AG04449 (cell line): ENCODE results near the gene MGME1.

Experiments
- CTCF ChIA-PET: fragments of 350-600 bp; formaldehyde crosslinking; extraction: SDS; loops from one replicate; lab custom pipeline; 2021; ENCODE audit warnings: antibody characterized with exemption; lab: Yijun Ruan, JAX
- POLR2A ChIA-PET: fragments of 400-600, 350-600 bp; formaldehyde crosslinking; extraction: SDS; loops from one replicate; lab custom pipeline; 2020; ENCODE audit warnings: antibody characterized with exemption, inconsistent platforms; lab: Yijun Ruan, JAX
- DNase-seq: peaks from one replicate; pipeline ENCODE4 v3.0.0-alpha.2; 2010; ENCODE audit warnings: low read depth, low spot score
- H3K4me3 ChIP-seq: 2 replicates; pipeline ENCODE4 v1.5.1; 2011; ENCODE audit warnings: low read depth, mild to moderate bottlenecking, control low read depth, low read length
- CTCF ChIP-seq: IDR thresholded peaks from one replicate; pipeline ENCODE4 v1.5.1; 2011; ENCODE audit warnings: mild to moderate bottlenecking, moderate library complexity, low read length, control low read depth, inconsistent platforms; ENCODE audit not compliant: insufficient read depth; ENCODE audit errors: missing control alignments

The MGME1 gene

GRCh38 chr20:17992224-17992637, 23.4 kb downstream of the MGME1 start:
- ChIA-PET POLR2A (interaction anchor here (0.7 kb wide), 1 partner anchor 31 kb away, joined by 3 read pairs; no protein-coding TSS in a partner anchor), CTCF (interaction anchor here (0.7 kb wide), 1 partner anchor 287 kb away, joined by 3 read pairs; no protein-coding TSS in a partner anchor)
- TF ChIP-seq CTCF = no peak
- DNase-seq = no peak
- no peak overlapping the region for H3K4me3 ChIP-seq

GRCh38 chr20:17992847-17993513, 24.2 kb downstream of the MGME1 start:
- CTCF ChIA-PET = interaction anchor here (0.7 to 6.8 kb wide), 4 partner anchors 8 to 338 kb away, joined by 3 to 63 read pairs (median 4); no protein-coding TSS in a partner anchor
- H3K4me3 ChIP-seq = no peak overlapping the region
- DNase-seq = no peak
- no peak for TF ChIP-seq CTCF
- POLR2A ChIA-PET = interaction anchor here (0.7 kb wide), 1 partner anchor 32 kb away, joined by 3 read pairs; no protein-coding TSS in a partner anchor

- ChIA-PET POLR2A (no interaction called here), CTCF (interaction anchor here (1.1 to 6.8 kb wide), 4 partner anchors 8 to 489 kb away, joined by 3 to 63 read pairs (median 16); no protein-coding TSS in a partner anchor)
- no peak overlapping the region for H3K4me3 ChIP-seq
- no peak for TF ChIP-seq CTCF
- no peak for DNase-seq
Measured at GRCh38 chr20:17993546-17993945, 24.7 kb downstream of the MGME1 start.

GRCh38 chr20:17995967-17996819, 27.4 kb downstream of the MGME1 start:
- ChIA-PET CTCF (interaction anchor here (0.7 to 6.8 kb wide), 41 partner anchors 9 to 491 kb away, joined by 3 to 63 read pairs (median 4); partner anchors contain the start of genes DSTN and ZNF133), POLR2A (no interaction called here)
- no peak overlapping the region for H3K4me3 ChIP-seq
- peak; percentile 79 for TF ChIP-seq CTCF
- DNase-seq = no peak

GRCh38 chr20:17998446-17998845, 29.6 kb downstream of the MGME1 start:
- POLR2A ChIA-PET = no interaction called here
- no peak for DNase-seq
- CTCF ChIA-PET = interaction anchor here (1.0 to 6.8 kb wide), 5 partner anchors 8 to 493 kb away, joined by 3 to 63 read pairs (median 4); no protein-coding TSS in a partner anchor
- no peak overlapping the region for H3K4me3 ChIP-seq
- TF ChIP-seq CTCF = no peak
